ENCODE results near the gene DIDO1. TPM values are rescaled to one million over a fixed set of nuclear protein-coding genes. Genes with fewer than 3 reads are reported as not detected.

DIDO1 gene
- total and polyA plus RNA-seq, 9 of the 15 experiments (the other 6 are each of a cell fraction or from before 2014, with no cell fraction given), result 4.4 to 46.8 (median 31.2) TPM

GRCh38 chr20:62852841-62853240 is 73.5 kb downstream of the DIDO1 start:
- no peaks in the 10 kb centered on the region for H3K9me3 ChIP-seq (replicated peaks; ENCODE audit: control insufficient read depth, insufficient read depth, low read depth, low read length)
- intact Hi-C loops (cut with micrococcal nuclease), result no loop called here
- in situ Hi-C loops (cut with MboI), result no loop called here
- H3K4me1 ChIP-seq (replicated peaks in 1 of 2; ENCODE audit: control insufficient read depth in 2 of 2, insufficient read depth in 2 of 2, low read length in 2 of 2), result peaks cover 0 to 17% of the 10 kb centered on the region in 2 experiments; a peak in 2 of 5 replicates
- no peak overlapping the region for H2AFZ ChIP-seq (ENCODE audit: low read depth, low read length)
- ATAC-seq (no peak), DNase-seq (ENCODE audit: extremely low read depth in 1 of 4, low spot score in 3 of 4) (no peak), FAIRE-seq (no peak)
- no peak overlapping the region for H3K4me2 ChIP-seq (ENCODE audit: insufficient read depth, low read length)
- no peaks in the 10 kb centered on the region for H3K79me2 ChIP-seq (ENCODE audit: control insufficient read depth, insufficient read depth, low read length)
- H3K27me3 ChIP-seq (ENCODE audit: control insufficient read depth in 2 of 2, insufficient read depth in 2 of 2, low read length in 2 of 2), result no peaks in the 10 kb centered on the region
- no TSS peak for BruUV-seq (replicated peaks)
- WGBS (ENCODE audit: insufficient coverage, low coverage, missing lambda C conversion rate), result 85% methylated on average over 12 of the region's 12 CpGs
- ChIA-PET POLR2A (no interaction called here), CTCF (ENCODE audit: low intra/inter-chr PET ratio) (no interaction called here)
- no peaks in the 10 kb centered on the region for H4K20me1 ChIP-seq (replicated peaks; ENCODE audit: control insufficient read depth, insufficient read depth, low read length)
- no peaks in the 10 kb centered on the region for H3K9me1 ChIP-seq (ENCODE audit: control insufficient read depth, insufficient read depth, low read length)
- no peak overlapping the region for H3K27ac ChIP-seq (ENCODE audit: extremely low read depth, low read depth, low read length)
- peaks cover 76% of the 10 kb centered on the region for H3K36me3 ChIP-seq (ENCODE audit: control insufficient read depth, insufficient read depth, low read length)
- no peak for TF ChIP-seq ATF6 (CRISPR knock-in tag; IDR thresholded peaks at IDR 0.05)
- TF ChIP-seq TEAD1 (CRISPR knock-in tag; IDR thresholded peaks at IDR 0.05), result no peak
- TF ChIP-seq GTF2F1 (IDR thresholded peaks at IDR 0.05; ENCODE audit: low read depth, low read length), result no peak
- TF ChIP-seq GABPA (tag; conservative IDR thresholded peaks at IDR 0.05; ENCODE audit: low read depth), result no peak
- no peak for TF ChIP-seq PHF8 (IDR thresholded peaks at IDR 0.05; ENCODE audit: borderline replicate concordance, low read length)
- TF ChIP-seq NFIC (IDR thresholded peaks at IDR 0.05), result no peak
- H3K9ac ChIP-seq (ENCODE audit: insufficient read depth in 1 of 2, low read depth in 2 of 2, low read length in 2 of 2), result no peak overlapping the region
- no peak overlapping the region for H3K4me3 ChIP-seq

Measured in K562 (cell line).